SK-N-SH (cell line): ENCODE data around the gene MS4A3.
"Not testable (repeated sequence)": the region's sequence is repeated elsewhere in the genome, so short reads cannot be mapped to it uniquely, and the experiment has no call there.

Source experiments
- CTCF ChIP-seq: fragments of 200-600 bp; sonication (generic); IDR thresholded peaks from 2 replicates; pipeline ENCODE4 v1.6.1; 2017; ENCODE audit warnings: antibody characterized with exemption, mild to moderate bottlenecking, moderate library complexity
- EP300 ChIP-seq, 2 experiments: IDR thresholded peaks; 2 replicates each; pipeline versions ENCODE4 v1.4.0 to v1.6.1; 2012; ENCODE audit warnings: borderline replicate concordance in 1 of 2, low read depth in 1 of 2, low read length in 1 of 2
- MAX ChIP-seq: IDR thresholded peaks from 2 replicates; pipeline ENCODE4 v1.4.0; 2012; ENCODE audit warnings: low read depth
- MEF2A ChIP-seq: IDR thresholded peaks from 2 replicates; pipeline ENCODE4 v1.4.0; 2012; ENCODE audit warnings: low read depth, borderline replicate concordance
- RAD21 ChIP-seq: IDR thresholded peaks from 2 replicates; pipeline ENCODE4 v1.6.1; 2012; ENCODE audit warnings: mild to moderate bottlenecking, low read length
- REST ChIP-seq: IDR thresholded peaks from 2 replicates; pipeline ENCODE4 v1.6.1; 2012; ENCODE audit warnings: mild to moderate bottlenecking, low read depth, low read length, moderate library complexity
- SMC3 ChIP-seq: IDR thresholded peaks from 2 replicates; pipeline ENCODE4 v1.6.1; 2012; ENCODE audit warnings: low read depth, low read length, improper control_type of control experiment
- TAF1 ChIP-seq: IDR thresholded peaks from 2 replicates; pipeline ENCODE4 v1.6.1; 2012; ENCODE audit warnings: low read depth, mild to moderate bottlenecking, low read length, moderate library complexity, borderline replicate concordance
- YY1 ChIP-seq: IDR thresholded peaks from 2 replicates; pipeline ENCODE4 v1.4.0; 2012; ENCODE audit warnings: low read depth, mild to moderate bottlenecking

- not testable (repeated sequence) for TF ChIP-seq SMC3; RAD21; CTCF; MEF2A; REST; TAF1; MAX; YY1; EP300 (IDR thresholded peaks at IDR 0.05; ENCODE audit: borderline replicate concordance in 1 of 2, low read depth in 1 of 2, low read length in 1 of 2)
Measured at GRCh38 chr11:60101368-60101767, 44.9 kb downstream of the MS4A3 start.
